Stimulated activated CD8-positive, alpha-beta memory T cell treated with anti-CD3 and anti-CD28 coated beads, Interleukin-12 subunit alpha, Interleukin-12 subunit beta, amount 100 ng/mL, for 24 hours (primary cell): ENCODE measurements around the gene CD276.
"Not testable (repeated sequence)": the region's sequence is repeated elsewhere in the genome, so short reads cannot be mapped to it uniquely, and the experiment has no call there.

Source experiments
- DNase-seq: peaks from one replicate; pipeline ENCODE4 v3.0.0-alpha.2; 2020; ENCODE audit errors: extremely low read depth

Gene CD276

GRCh38 chr15:73709686-73710085 is 25.5 kb downstream of the CD276 start:
- no peak for DNase-seq

- DNase-seq = no peak
These were observed 26.1 kb downstream of the CD276 start for GRCh38 chr15:73710321-73710720.

- no peak for DNase-seq
These were observed 27.3 kb downstream of the CD276 start for GRCh38 chr15:73711526-73711925.

DNA sequence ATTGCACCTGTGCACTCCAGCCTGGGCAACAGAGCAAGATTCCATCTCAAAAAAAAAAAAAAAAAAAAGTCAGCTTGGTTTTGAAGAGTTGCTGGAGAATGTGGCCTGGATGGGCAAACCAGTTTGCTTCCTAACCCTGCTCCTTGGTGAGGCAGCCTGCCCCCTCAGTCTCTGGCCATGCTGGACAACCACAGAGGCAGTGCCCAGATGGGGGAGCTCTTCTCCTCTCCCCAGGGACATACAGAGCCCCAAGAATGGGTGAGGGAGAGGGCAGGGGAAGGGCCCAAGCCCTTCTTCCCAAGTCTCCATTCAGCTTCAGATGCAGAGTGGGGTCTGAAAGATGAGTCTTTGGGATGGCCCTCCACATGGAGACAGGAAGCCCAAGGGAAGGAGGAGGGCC is 27.9 kb downstream of the CD276 start:
- DNase-seq = no peak

GRCh38 chr15:73714695-73715301 is 30.6 kb downstream of the CD276 start:
- DNase-seq = no peak

DNA sequence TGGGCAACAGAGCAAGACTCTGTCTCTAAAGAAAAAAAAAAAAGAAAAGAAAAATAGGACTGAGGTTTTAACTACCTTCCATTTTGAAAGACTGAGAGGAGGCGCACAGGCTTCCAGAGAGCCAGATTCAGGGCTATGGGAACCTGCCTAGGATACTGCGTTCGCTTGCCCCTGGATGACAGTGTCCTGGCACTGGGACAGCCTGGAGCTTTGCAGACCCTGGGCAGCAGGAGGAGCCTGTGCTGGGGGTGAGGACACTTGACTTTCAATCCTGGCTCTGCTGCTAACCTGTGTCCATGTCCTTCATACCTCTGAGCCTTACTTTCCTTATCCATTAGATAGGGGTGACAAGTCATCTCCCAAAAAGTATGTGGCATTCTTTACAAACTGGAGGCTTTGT is 31.2 kb downstream of the CD276 start:
- DNase-seq = no peak

DNA sequence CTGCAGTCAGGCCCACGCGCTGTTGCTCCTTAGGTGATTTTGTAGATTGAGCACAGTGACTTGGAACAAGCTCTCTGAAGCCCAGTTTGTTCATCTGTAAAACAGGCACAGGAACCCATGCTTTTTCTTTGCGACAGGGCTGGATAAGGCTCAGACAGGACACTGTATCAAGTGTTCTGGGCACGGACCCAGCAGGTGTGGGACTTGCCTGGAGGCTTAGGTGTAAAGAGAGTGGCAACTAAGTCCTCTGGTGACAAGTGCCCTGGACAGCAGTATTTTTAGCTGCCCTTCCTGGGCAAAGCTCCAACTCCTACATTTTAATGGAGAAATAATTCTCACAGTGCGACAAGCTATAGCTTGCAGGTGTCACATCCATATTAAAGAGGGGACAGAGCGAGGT is 32.2 kb downstream of the CD276 start:
- no peak for DNase-seq

DNA sequence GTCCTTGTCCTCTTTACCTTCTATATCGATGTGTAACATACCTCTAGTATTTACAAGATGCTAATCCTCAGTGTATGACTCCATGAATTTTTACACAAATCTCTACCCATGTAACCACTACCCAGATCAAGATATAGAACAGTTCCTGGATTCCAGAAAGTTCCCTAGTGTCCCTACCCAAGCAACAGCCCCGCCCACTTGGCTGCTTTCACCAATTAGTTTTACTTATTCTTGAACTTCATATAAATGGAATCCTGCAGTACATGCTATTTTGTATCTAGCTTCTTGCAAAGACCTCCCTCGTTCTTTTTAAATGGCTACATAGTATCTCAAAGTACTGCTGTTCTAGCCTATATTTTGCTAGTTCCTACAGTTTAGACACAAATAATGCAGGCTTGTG is 33.0 kb downstream of the CD276 start:
- no peak for DNase-seq

DNA sequence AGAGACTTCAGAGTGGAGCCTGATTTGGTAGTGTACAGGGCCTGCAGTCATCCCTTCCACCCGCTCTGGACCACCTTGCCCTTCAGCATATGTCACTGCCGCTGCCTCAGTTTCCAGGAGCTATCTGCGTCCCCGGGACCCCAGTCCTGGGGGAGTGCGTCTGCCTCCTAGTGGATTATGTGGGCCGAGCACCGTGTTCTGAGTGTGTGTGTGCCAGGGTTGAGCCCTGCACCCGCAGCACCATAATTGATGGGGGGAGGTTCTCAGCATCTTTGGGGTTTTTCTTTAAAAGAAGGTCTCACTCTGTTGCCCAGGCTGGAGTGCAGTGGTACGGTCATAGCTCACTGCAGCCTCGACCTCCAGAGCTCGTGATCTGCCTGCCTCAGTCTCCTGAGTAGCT is 33.6 kb downstream of the CD276 start:
- no peak for DNase-seq

DNA sequence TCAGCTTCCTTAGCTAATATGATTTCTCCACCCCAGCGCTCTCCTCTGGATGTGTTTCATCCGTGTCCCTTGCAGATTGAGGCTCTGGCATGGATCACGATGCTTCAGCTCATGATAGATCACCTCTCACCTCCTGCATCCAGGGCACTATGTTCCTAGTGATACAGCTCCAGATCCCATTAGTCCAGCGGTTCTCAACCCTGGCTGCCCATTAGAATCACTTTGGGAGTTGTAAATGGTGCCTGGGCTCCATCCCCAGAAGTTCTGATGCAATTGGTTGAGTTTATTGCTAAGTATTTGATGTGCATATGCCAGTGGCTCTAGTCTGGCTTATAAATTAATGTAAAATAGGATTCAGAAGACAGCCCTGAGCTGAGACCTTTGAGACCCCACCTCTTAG is 34.5 kb downstream of the CD276 start:
- DNase-seq = no peak

DNA sequence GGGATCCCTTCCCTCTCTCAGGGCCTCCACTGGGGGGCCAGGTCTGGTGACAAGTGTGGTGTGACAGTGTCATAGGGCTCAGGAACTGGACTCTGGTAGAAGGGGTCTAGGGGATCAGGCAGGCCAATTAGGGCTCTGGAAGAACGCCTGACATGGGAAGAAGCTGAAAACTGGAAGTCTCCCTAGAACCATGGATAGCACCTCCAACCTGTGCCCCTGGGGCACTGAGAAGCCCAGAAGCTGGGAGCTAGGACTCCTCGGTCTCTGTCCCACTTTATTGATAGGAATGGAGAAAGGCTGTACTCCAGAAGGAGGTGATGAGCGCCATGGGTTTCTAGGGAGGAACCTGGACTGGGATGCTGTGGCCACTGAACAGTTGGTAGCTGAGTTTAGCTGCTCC is 38.2 kb downstream of the CD276 start:
- no peak for DNase-seq

DNA sequence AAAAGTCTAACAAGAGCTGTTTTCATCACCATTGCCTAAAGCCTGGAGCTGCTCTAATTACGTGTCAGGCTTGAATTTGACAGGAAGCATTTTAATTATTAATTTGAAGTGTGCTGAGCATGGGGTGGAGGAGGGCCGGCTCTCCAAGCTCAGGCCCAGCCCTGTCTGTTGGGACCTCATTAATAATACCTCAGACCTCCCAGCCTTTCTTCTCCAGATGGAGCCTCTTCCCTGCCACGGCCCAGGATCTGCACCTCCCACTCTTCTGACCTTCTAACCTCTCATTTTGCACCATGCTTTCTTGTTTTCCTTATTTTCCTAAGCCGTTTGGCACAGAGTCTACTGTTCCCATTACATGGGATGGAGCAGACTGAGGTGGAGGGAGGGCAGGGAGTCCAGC is 39.0 kb downstream of the CD276 start:
- DNase-seq = no peak

- no peak for DNase-seq
These were observed 40.0 kb downstream of the CD276 start for GRCh38 chr15:73724212-73724611.

DNA sequence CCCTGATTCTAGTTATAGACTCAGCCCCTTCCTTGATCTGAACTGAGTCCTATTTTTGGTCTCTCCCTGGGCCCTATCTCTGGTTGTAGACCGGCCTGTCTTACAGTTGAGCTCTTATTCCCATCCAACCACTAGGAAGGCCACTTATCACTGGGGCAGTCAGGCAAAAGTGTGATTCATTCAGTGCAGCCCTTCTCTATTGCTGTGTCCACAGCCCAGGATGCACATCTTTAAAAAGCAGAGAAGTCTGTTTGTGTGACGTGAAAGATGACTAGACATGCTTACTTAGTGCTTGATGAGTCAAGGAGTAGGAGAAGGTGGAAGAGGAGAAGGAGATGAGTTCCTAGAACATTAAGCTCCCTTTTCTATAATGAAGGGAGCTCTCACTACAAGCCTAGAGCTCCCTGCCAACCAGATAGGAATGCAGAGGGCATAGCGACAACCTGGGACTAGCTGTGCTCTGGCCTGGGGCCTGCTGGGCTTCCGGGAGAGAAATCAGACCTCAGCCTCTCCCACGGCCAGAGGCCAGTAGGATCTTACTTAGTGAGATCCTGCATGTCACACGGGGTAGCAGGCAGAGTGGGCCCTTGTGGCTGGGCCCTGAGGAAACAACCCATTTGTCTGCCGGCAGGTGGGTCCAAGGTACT is 43.3 kb downstream of the CD276 start:
- DNase-seq = no peak

- DNase-seq = not testable (repeated sequence)
These were observed 47.9 kb downstream of the CD276 start for GRCh38 chr15:73732051-73732450.

DNA sequence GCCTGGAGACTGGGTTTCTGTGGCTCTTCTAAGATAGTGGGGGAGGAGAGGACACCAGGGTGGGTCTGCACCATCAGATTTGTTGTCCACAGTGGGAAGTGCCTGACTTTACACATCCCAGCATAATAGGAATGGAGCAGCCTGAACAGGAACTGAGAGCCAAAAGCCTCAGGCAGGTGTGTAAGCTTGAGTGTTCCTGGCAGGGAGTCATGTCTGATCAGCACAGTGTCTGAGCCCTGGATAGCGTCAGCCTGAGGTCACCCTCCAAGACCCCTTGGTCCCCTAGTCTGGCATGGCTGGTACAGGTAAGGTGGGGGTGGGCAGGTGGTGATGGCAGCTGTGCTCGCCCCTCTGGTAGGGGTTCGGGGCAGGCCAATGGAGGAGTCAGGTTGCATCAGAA is 48.7 kb downstream of the CD276 start:
- no peak for DNase-seq

- no peak for DNase-seq
These were observed 53.4 kb downstream of the CD276 start for GRCh38 chr15:73737535-73737934.

DNA sequence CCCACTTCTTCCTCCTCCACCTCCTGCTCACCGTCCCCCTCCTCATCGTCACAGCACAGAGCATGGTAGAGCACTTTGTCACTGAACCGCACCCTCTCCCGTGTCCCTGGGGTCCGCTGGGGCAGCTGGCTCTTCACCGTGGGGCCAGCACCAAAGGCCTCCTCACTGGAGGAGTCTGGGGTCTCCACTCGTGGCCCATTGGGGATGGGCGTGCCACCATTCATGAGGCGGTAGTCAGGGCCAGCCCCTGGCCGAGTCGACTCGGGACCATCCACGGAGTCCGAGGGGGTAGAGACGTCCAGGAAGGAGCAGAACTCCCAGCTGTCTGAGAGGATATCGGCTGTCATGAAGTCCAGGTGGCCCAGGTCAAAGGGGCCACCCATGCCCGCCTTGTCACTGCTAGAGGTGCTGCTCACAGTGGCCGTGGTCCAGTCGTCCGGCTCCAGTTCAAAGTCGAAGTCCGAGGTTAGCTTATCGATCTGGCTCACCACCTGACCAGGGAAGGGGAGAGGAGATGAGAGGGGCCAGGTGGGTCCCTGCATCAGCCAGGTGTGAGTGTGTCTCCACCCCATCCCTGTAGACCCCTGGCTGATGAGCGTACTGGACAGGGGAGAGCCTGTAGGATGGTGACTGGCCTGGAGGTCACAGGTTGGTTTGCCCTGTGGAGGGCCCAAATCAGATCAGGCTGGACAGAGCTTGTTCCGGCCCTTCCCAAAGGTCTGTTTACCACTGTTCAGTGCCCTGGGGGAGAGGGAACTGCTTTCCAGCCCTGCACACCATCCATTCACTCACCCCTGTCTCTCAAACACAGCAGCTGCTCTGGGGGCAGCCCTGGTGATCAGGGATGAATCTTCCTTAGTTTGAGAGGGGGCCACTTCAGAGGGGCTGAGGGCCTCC is 56.2 kb downstream of the CD276 start:
- no peak for DNase-seq

DNA sequence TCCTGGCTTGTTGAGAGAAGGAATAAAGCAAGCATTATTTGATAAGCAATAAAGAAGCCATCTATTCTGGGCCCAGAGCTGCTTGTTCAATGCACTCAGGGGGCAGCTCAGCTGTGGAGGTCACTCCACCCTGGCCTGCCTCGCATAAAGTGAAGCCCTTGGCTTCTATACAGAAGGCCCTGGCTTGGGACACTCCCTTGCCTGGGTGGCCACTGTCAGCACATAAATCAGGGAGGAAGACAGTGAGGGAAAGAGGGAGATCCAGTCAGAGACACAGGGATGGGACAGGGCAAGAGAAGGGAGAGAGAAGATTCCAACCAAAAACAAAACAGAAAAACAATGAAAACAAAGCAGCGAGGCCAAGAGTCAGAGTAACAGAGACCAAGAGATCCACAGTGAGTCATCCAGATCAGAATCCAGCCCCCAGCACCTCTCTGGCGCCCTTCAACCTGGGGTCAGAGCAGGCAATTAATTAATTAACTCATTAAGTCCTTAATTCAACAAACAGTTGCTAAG is 57.2 kb downstream of the CD276 start:
- no peak for DNase-seq

- DNase-seq = no peak
These were observed 60.1 kb downstream of the CD276 start for GRCh38 chr15:73744293-73744692.

DNA sequence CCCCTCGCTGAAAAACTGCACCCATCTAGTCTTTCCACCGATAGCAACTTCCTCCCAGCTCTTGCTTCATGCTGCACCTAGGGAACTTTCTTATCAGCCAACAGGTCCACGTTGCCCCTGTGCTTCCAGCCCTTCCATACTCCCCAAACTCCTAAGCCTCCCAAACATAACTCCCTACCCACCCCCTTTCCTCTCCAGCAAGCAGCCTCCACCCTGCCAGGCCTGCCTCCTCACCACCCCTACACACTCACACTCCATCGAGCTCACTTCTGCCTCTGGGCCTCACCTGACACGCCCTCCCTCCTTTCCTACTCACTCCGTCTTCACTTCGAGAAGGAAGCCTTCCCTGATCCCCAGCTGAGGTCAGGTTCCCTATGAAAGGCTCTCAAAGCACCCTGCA is 60.9 kb downstream of the CD276 start:
- DNase-seq = no peak

- DNase-seq = no peak
These were observed 62.1 kb downstream of the CD276 start for GRCh38 chr15:73746261-73746660.

- DNase-seq = no peak
These were observed 62.7 kb downstream of the CD276 start for GRCh38 chr15:73746883-73747282.
